A549 (cell line): ENCODE results near the gene ST8SIA2. TPM values are rescaled to one million over a fixed set of nuclear protein-coding genes. Genes with fewer than 3 reads are reported as not detected.

Experiments used
- ATAC-seq, 2 experiments: fragments of 200-7000 bp in 1 of 2; fragments of >200 bp in 1 of 2; cut with Nextera tagmentation in 1 of 2; cut with Tn5 transposase in 1 of 2; 3 replicates each; pipeline versions ENCODE4 v1.8.0 to v1.9.1; 2018 to 2020; ENCODE audit warnings: mild to moderate bottlenecking in 1 of 2, moderate library complexity in 1 of 2
- CTCF ChIA-PET: fragments of 300-600 bp; sonication (Branson Sonifier 250); formaldehyde crosslinking; extraction: SDS; loops from one replicate; lab custom pipeline; 2021; ENCODE audit warnings: antibody characterized with exemption, inconsistent platforms; lab: Yijun Ruan, JAX
- POLR2A ChIA-PET: fragments of 350-600 bp; formaldehyde crosslinking; extraction: SDS; loops from one replicate; lab custom pipeline; 2021; ENCODE audit warnings: antibody characterized with exemption, inconsistent platforms; lab: Yijun Ruan, JAX
- DNase-seq, 2 experiments: peaks; one replicate each; pipeline versions ENCODE4 v3.0.0 to v3.0.0-alpha.2; 2011 to 2016; ENCODE audit warnings: low read depth in 1 of 2, low spot score in 1 of 2
- FAIRE-seq: peaks from 2 replicates; lab custom pipeline; 2011; peaks lifted over from hg19 to GRCh38; lab: Jason Lieb, UNC
- H3K27ac ChIP-seq, 2 experiments: fragments of >200 bp; sonication (Bioruptor Twin); formaldehyde crosslinking; 3 replicates each; pipeline ENCODE4 v1.5.1; 2016 to 2017
- H3K4me1 ChIP-seq: fragments of >200 bp; sonication (Bioruptor Twin); formaldehyde crosslinking; 3 replicates; pipeline ENCODE4 v1.6.1; 2016
- H3K4me2 ChIP-seq: fragments of >200 bp; sonication (Bioruptor Twin); formaldehyde crosslinking; 3 replicates; pipeline ENCODE4 v1.6.1; 2016
- H3K4me3 ChIP-seq: fragments of >200 bp; sonication (Bioruptor Twin); formaldehyde crosslinking; 3 replicates; pipeline ENCODE4 v1.5.1; 2016
- H3K9me3 ChIP-seq: fragments of >200 bp; sonication (Bioruptor Twin); formaldehyde crosslinking; 3 replicates; pipeline ENCODE4 v1.6.1; 2016
- CBX8 ChIP-seq: fragments of 200-600 bp; sonication (generic); IDR thresholded peaks from 2 replicates; pipeline ENCODE4 v1.6.1; 2016
- ESRRA ChIP-seq: fragments of 150-350 bp; IDR thresholded peaks from 2 replicates; pipeline ENCODE4 v1.6.1; 2014; ENCODE audit warnings: mild to moderate bottlenecking, low read length, borderline replicate concordance
- FOSL2 ChIP-seq, 2 experiments: fragments of 450-650 bp in 1 of 2; fragments of >200 bp in 1 of 2; sonication (Bioruptor Twin) in 1 of 2; formaldehyde crosslinking; IDR thresholded peaks; 2 replicates each; pipeline versions ENCODE4 v1.5.0 to v1.6.1; 2016 to 2020; ENCODE audit warnings: mild to moderate bottlenecking in 1 of 2, moderate library complexity in 1 of 2
- HDAC2 ChIP-seq: fragments of 200-600 bp; sonication (generic); IDR thresholded peaks from 2 replicates; pipeline ENCODE4 v1.6.1; 2016
- HOXA7 ChIP-seq: fragments of 250-450 bp; sonication (Bioruptor Pico); IDR thresholded peaks from 2 replicates; pipeline ENCODE4 v1.5.0; 2020; ENCODE audit warnings: mild to moderate bottlenecking, moderate library complexity
- JUN ChIP-seq, 2 experiments: fragments of >200 bp; sonication (Bioruptor Twin); formaldehyde crosslinking; IDR thresholded peaks; 2 replicates in 1 of 2; 3 replicates in 1 of 2; pipeline ENCODE4 v1.6.1; 2016 to 2017
- JUNB ChIP-seq: fragments of >200 bp; sonication (Bioruptor Twin); formaldehyde crosslinking; IDR thresholded peaks from 2 replicates; pipeline ENCODE4 v1.6.1; 2016
- MAZ ChIP-seq: fragments of 150-350 bp; IDR thresholded peaks from 2 replicates; pipeline ENCODE4 v1.6.1; 2014; ENCODE audit warnings: antibody characterized with exemption, low read depth, low read length, borderline replicate concordance
- NR3C1 ChIP-seq: fragments of >200 bp; sonication (Bioruptor Twin); formaldehyde crosslinking; IDR thresholded peaks from 3 replicates; pipeline ENCODE4 v1.6.1; 2017
- PHF8 ChIP-seq: fragments of 200-600 bp; sonication (generic); IDR thresholded peaks from 2 replicates; pipeline ENCODE4 v1.6.1; 2016; ENCODE audit warnings: low read depth, mild to moderate bottlenecking, antibody characterized with exemption, moderate library complexity, borderline replicate concordance
- SREBF2 ChIP-seq: fragments of 450-650 bp; IDR thresholded peaks from 2 replicates; pipeline ENCODE4 v1.6.1; 2014; ENCODE audit warnings: mild to moderate bottlenecking, moderate library complexity
- ZC3H11A ChIP-seq: fragments of 450-650 bp; IDR thresholded peaks from 2 replicates; pipeline ENCODE4 v1.6.1; 2014; ENCODE audit warnings: antibody characterized with exemption, mild to moderate bottlenecking
- ZSCAN20 ChIP-seq: fragments of 250-450 bp; sonication (Bioruptor Pico); IDR thresholded peaks from 2 replicates; pipeline ENCODE4 v1.8.0; 2022; ENCODE audit warnings: mild to moderate bottlenecking, moderate library complexity
- WGBS: methylation state at CpG from one replicate; pipeline ENCODE4 v1.1.6; 2017; ENCODE audit errors: missing lambda C conversion rate; 5-methylcytosine and 5-hydroxymethylcytosine counted together
- polyA plus RNA-seq, 4 experiments: library from polyadenylated mRNA; depleted of rRNA in 3 of 4; stranded (reverse); fragments of >200 nt; fragmentation: RNase III in 1 of 4; extraction: RNeasy Plus Mini Kit Qiagen cat#74134 plus additional on column Dnase treatment in 1 of 4; gene quantifications; 2 replicates in 3 of 4; 3 replicates in 1 of 4; pipeline ENCODE4 v1.2.3, GENCODE V29; 2011 to 2017
- TF ChIP-seq, protein P1 (sequence below): fragments of >200 bp; sonication (Bioruptor Twin); formaldehyde crosslinking; IDR thresholded peaks from 3 replicates; pipeline ENCODE4 v1.5.1; 2016
- TF ChIP-seq, protein P2 (sequence below): fragments of 200-600 bp; sonication (generic); IDR thresholded peaks from 2 replicates; pipeline ENCODE4 v1.6.1; 2016; ENCODE audit warnings: antibody characterized with exemption, mild to moderate bottlenecking, moderate library complexity
- TF ChIP-seq, protein P3 (sequence below): fragments of 250-450 bp; sonication (Bioruptor Pico); IDR thresholded peaks from 2 replicates; pipeline ENCODE4 v1.5.0; 2021; ENCODE audit warnings: mild to moderate bottlenecking, moderate library complexity, borderline replicate concordance
- TF ChIP-seq, protein P4 (sequence below): fragments of >200 bp; sonication (Bioruptor Twin); formaldehyde crosslinking; IDR thresholded peaks from 3 replicates; pipeline ENCODE4 v1.6.1; 2016

ST8SIA2 gene
- polyA plus RNA-seq, 2 of the 4 experiments (the other 2 are of a cell fraction) = 0.22 to 0.41 TPM

DNA sequence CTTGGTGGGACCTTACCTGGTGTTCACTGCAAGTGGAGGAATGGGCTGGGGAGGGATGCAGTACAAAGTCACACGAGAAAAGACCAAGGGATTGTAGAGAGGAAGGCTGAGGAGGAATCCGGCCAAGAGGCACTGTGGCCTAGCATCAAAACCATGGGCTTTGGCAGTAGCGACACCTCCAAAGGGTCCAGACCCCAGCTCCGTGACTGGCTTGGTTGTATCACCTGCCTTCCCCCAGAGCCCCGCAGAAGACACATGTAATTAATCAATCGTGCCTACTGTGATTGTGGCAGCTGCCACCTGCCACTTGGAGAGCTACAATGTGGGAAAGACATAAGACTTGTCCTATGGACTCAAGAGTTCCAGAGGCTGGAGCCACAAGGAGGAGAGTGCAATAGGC lies 54.7 kb downstream of the ST8SIA2 start (continued):
- TF ChIP-seq, protein P1, sequence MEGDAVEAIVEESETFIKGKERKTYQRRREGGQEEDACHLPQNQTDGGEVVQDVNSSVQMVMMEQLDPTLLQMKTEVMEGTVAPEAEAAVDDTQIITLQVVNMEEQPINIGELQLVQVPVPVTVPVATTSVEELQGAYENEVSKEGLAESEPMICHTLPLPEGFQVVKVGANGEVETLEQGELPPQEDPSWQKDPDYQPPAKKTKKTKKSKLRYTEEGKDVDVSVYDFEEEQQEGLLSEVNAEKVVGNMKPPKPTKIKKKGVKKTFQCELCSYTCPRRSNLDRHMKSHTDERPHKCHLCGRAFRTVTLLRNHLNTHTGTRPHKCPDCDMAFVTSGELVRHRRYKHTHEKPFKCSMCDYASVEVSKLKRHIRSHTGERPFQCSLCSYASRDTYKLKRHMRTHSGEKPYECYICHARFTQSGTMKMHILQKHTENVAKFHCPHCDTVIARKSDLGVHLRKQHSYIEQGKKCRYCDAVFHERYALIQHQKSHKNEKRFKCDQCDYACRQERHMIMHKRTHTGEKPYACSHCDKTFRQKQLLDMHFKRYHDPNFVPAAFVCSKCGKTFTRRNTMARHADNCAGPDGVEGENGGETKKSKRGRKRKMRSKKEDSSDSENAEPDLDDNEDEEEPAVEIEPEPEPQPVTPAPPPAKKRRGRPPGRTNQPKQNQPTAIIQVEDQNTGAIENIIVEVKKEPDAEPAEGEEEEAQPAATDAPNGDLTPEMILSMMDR = no peak
- TF ChIP-seq, protein P2, sequence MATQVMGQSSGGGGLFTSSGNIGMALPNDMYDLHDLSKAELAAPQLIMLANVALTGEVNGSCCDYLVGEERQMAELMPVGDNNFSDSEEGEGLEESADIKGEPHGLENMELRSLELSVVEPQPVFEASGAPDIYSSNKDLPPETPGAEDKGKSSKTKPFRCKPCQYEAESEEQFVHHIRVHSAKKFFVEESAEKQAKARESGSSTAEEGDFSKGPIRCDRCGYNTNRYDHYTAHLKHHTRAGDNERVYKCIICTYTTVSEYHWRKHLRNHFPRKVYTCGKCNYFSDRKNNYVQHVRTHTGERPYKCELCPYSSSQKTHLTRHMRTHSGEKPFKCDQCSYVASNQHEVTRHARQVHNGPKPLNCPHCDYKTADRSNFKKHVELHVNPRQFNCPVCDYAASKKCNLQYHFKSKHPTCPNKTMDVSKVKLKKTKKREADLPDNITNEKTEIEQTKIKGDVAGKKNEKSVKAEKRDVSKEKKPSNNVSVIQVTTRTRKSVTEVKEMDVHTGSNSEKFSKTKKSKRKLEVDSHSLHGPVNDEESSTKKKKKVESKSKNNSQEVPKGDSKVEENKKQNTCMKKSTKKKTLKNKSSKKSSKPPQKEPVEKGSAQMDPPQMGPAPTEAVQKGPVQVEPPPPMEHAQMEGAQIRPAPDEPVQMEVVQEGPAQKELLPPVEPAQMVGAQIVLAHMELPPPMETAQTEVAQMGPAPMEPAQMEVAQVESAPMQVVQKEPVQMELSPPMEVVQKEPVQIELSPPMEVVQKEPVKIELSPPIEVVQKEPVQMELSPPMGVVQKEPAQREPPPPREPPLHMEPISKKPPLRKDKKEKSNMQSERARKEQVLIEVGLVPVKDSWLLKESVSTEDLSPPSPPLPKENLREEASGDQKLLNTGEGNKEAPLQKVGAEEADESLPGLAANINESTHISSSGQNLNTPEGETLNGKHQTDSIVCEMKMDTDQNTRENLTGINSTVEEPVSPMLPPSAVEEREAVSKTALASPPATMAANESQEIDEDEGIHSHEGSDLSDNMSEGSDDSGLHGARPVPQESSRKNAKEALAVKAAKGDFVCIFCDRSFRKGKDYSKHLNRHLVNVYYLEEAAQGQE = no peak

DNA sequence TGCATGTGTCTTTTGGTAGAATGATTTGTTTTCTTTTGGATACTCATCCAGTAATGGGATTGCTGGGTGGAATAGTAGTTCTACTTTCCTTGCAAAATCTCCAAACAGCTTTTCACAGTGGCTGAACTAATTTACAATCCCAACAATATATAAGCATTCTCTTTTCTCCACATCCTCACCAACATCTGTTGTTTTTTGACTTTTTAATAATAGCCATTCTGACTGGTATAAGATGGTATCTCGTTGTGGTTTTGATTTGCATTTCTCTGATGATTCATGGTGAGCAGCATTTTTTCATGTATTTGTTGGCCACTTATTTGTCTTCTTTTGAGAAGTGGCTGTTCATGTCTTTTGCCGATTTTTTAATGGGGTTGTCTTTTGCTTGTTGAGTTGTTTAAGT lies 55.8 kb downstream of the ST8SIA2 start:
- 13% methylated on average over 2 of the region's 2 CpGs for WGBS
- no peaks in the 10 kb centered on the region for H3K4me1 ChIP-seq
- no peaks in the 10 kb centered on the region for H3K9me3 ChIP-seq
- ChIA-PET POLR2A (no interaction called here), CTCF (no interaction called here)
- DNase-seq (no peak), ATAC-seq (no peak), FAIRE-seq (no peak)
- TF ChIP-seq JUNB = no peak
- TF ChIP-seq JUN (IDR thresholded peaks at IDR 0.05) = no peak
- no peak for TF ChIP-seq ZSCAN20 (CRISPR knock-in tag)
- no peak for TF ChIP-seq ESRRA
- no peak for TF ChIP-seq HDAC2
- TF ChIP-seq, protein P3, sequence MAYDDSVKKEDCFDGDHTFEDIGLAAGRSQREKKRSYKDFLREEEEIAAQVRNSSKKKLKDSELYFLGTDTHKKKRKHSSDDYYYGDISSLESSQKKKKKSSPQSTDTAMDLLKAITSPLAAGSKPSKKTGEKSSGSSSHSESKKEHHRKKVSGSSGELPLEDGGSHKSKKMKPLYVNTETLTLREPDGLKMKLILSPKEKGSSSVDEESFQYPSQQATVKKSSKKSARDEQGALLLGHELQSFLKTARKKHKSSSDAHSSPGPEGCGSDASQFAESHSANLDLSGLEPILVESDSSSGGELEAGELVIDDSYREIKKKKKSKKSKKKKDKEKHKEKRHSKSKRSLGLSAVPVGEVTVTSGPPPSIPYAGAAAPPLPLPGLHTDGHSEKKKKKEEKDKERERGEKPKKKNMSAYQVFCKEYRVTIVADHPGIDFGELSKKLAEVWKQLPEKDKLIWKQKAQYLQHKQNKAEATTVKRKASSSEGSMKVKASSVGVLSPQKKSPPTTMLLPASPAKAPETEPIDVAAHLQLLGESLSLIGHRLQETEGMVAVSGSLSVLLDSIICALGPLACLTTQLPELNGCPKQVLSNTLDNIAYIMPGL (CRISPR knock-in tag) = no peak
- no peak for TF ChIP-seq ZC3H11A
- TF ChIP-seq MAZ = no peak
- TF ChIP-seq FOSL2 (IDR thresholded peaks at IDR 0.05) = no peak
- TF ChIP-seq FOSL2 (CRISPR knock-in tag; IDR thresholded peaks at IDR 0.05) = no peak
- TF ChIP-seq, protein P4, sequence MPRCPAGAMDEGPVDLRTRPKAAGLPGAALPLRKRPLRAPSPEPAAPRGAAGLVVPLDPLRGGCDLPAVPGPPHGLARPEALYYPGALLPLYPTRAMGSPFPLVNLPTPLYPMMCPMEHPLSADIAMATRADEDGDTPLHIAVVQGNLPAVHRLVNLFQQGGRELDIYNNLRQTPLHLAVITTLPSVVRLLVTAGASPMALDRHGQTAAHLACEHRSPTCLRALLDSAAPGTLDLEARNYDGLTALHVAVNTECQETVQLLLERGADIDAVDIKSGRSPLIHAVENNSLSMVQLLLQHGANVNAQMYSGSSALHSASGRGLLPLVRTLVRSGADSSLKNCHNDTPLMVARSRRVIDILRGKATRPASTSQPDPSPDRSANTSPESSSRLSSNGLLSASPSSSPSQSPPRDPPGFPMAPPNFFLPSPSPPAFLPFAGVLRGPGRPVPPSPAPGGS = no peak
- TF ChIP-seq NR3C1 = no peak
- no peak for TF ChIP-seq PHF8
- TF ChIP-seq SREBF2 = no peak
- TF ChIP-seq CBX8 = no peak
- no peak for TF ChIP-seq HOXA7 (CRISPR knock-in tag)
- no peak overlapping the region for H3K4me2 ChIP-seq
- no peak overlapping the region for H3K27ac ChIP-seq
- H3K4me3 ChIP-seq = no peak overlapping the region
